Osteoblast (primary cell): Measurements from ENCODE around the gene MFN1. TPM values are rescaled to one million over a fixed set of nuclear protein-coding genes. Genes with fewer than 3 reads are reported as not detected.
A peak's percentile ranks its signal among the peaks of the same experiment; 100 is the strongest.

Experiments used
- DNase-seq: peaks from one replicate; pipeline ENCODE4 v3.0.0; 2011; ENCODE audit warnings: low spot score, mixed read lengths; ENCODE audit not compliant: insufficient read length; ENCODE audit errors: missing footprints
- H2AFZ ChIP-seq: 2 replicates; pipeline ENCODE4 v1.6.0; 2011; ENCODE audit warnings: mild to moderate bottlenecking, low read length
- H3K27ac ChIP-seq: 2 replicates; pipeline ENCODE4 v1.5.1; 2011; ENCODE audit warnings: mild to moderate bottlenecking, low read depth, low read length, moderate library complexity
- H3K27me3 ChIP-seq: 2 replicates; pipeline ENCODE4 v1.6.0; 2012; ENCODE audit warnings: mild to moderate bottlenecking, control low read depth, inconsistent platforms, low read length, moderate library complexity; ENCODE audit not compliant: insufficient read depth
- H3K36me3 ChIP-seq: 2 replicates; pipeline ENCODE4 v1.5.1; 2011; ENCODE audit warnings: mild to moderate bottlenecking, low read length, control low read depth, moderate library complexity; ENCODE audit not compliant: insufficient read depth
- H3K4me1 ChIP-seq: 2 replicates; pipeline ENCODE4 v1.5.1; 2011; ENCODE audit warnings: mild to moderate bottlenecking, low read length, control low read depth, moderate library complexity; ENCODE audit not compliant: insufficient read depth
- H3K4me2 ChIP-seq: 2 replicates; pipeline ENCODE4 v1.6.0; 2011; ENCODE audit warnings: mild to moderate bottlenecking, low read length; ENCODE audit not compliant: insufficient read depth
- H3K4me3 ChIP-seq: fragments of 200-600 bp; sonication (generic); 3 replicates; pipeline ENCODE4 v1.5.1; 2012; ENCODE audit warnings: mild to moderate bottlenecking, low read length, inconsistent platforms; ENCODE audit not compliant: insufficient read depth
- H3K79me2 ChIP-seq: 2 replicates; pipeline ENCODE4 v1.6.0; 2012; ENCODE audit warnings: mild to moderate bottlenecking, low read length, control low read depth, inconsistent platforms; ENCODE audit not compliant: insufficient read depth
- H3K9me3 ChIP-seq: 2 replicates; pipeline ENCODE4 v1.5.1; 2011; ENCODE audit warnings: low read depth, low read length, control low read depth
- H4K20me1 ChIP-seq: 2 replicates; pipeline ENCODE4 v1.6.0; 2012; ENCODE audit warnings: mild to moderate bottlenecking, low read length, control low read depth; ENCODE audit not compliant: insufficient read depth
- total RNA-seq: library from RNA; depleted of rRNA; stranded (reverse); fragments of >200 nt; gene quantifications from 2 replicates; pipeline ENCODE4 v1.2.3, GENCODE V29; 2012
- TF ChIP-seq, protein P1 (sequence below): IDR thresholded peaks from 2 replicates; pipeline ENCODE4 v1.5.1; 2011; ENCODE audit warnings: mild to moderate bottlenecking, low read depth, low read length, moderate library complexity; ENCODE audit errors: extremely low read depth

MFN1 gene
- total RNA-seq, 1 donor, result 56.8 TPM

DNA sequence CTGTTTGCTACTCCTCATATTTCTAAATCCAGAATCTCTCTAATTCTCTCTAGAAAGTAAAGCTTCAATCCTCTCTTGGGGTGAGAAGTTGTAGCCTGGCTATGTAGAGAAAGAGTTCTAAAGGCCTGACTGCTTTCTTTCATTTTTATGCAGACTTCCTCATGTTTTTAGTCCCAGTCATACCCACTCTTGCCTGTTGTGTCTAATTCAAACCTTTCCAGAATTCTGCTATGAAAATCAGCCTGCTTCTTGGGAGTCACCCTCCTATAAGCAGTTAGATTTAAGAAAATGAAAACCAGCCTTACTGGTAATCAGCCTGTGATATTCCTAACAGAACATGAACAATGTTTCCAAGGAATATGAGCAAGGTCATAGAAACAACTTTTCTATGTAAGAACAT, 39.5 kb upstream of the MFN1 start:
- Histone ChIP-seq H3K4me2 (no peak overlapping the region), H4K20me1 (no peaks in the 10 kb centered on the region), H3K27ac (no peak overlapping the region), H3K36me3 (no peaks in the 10 kb centered on the region), H3K79me2 (no peaks in the 10 kb centered on the region), H3K9me3 (no peaks in the 10 kb centered on the region), H3K27me3 (no peaks in the 10 kb centered on the region), H3K4me1 (no peaks in the 10 kb centered on the region), H3K4me3 (no peak overlapping the region), H2AFZ (no peak overlapping the region)
- TF ChIP-seq, protein P1, sequence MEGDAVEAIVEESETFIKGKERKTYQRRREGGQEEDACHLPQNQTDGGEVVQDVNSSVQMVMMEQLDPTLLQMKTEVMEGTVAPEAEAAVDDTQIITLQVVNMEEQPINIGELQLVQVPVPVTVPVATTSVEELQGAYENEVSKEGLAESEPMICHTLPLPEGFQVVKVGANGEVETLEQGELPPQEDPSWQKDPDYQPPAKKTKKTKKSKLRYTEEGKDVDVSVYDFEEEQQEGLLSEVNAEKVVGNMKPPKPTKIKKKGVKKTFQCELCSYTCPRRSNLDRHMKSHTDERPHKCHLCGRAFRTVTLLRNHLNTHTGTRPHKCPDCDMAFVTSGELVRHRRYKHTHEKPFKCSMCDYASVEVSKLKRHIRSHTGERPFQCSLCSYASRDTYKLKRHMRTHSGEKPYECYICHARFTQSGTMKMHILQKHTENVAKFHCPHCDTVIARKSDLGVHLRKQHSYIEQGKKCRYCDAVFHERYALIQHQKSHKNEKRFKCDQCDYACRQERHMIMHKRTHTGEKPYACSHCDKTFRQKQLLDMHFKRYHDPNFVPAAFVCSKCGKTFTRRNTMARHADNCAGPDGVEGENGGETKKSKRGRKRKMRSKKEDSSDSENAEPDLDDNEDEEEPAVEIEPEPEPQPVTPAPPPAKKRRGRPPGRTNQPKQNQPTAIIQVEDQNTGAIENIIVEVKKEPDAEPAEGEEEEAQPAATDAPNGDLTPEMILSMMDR, result no peak
- peak; percentile 66 for DNase-seq

DNA sequence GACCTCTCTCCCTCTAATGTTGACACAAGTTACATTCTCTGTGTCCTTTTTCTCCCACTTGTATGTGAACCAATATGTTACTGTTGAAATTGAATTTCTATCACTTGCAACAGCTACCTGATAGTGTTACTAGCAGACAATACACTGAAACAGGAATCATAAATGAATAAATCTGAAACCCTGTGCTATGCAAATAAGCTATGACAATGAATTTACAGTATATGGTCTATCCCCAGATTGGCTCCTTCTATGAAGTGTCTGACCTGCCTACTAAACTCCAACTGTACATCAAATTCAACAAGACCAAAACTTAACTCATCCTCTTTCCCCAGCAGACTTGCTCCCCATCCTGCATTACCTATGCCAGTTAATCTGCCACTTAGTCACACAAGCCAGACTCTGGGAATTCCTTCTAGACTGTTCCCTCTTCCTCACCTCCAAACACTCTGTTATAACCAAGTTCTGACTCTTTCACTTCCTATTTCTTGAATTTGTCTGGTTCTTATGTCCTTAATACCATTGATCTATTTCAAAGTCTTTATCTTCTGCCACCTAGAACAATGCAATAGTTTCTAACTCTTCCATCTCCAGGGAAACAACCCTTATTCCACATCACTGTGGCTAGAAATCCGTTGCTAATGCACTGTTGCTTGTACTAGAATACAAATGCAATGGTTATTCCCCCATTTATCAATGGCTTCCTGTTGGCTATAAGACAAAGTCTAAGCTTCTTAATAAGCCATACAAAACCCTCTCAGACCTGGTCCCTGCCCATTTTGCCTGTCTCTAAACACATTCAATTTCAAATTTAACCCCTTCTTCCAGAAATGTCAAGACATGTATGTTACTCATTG, 38.1 kb upstream of the MFN1 start:
- Histone ChIP-seq H3K4me2 (no peak overlapping the region), H2AFZ (no peak overlapping the region), H3K4me3 (no peak overlapping the region), H3K79me2 (no peaks in the 10 kb centered on the region), H3K9me3 (no peaks in the 10 kb centered on the region), H3K36me3 (no peaks in the 10 kb centered on the region), H3K27ac (no peak overlapping the region), H4K20me1 (no peaks in the 10 kb centered on the region), H3K27me3 (no peaks in the 10 kb centered on the region), H3K4me1 (no peaks in the 10 kb centered on the region)
- no peak for DNase-seq
- TF ChIP-seq, protein P1, result no peak

DNA sequence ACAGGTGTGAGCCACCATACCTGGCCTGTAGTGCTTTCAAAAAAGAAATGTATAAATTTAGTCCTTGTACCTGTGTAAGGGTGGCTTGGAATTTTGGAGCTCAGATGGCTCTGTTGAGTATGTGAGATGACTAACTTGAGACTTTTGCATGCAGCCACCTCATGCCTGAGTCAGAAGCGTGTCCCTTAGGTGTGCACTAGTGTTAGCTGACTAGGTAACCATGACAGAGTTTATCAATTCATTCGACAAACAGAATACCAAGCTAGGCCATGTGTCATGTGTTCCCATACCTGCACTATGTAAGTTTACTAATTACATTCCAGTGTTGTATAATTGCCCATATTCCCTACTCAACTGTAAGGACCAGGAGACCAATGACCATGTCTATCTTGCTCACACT, 28.6 kb upstream of the MFN1 start:
- H3K79me2 ChIP-seq, result peaks cover 5% of the 10 kb centered on the region
- no peaks in the 10 kb centered on the region for H3K36me3 ChIP-seq
- H3K4me1 ChIP-seq, result peaks cover 15% of the 10 kb centered on the region
- no peak overlapping the region for H3K4me2 ChIP-seq
- H3K27ac ChIP-seq, result no peak overlapping the region
- H3K4me3 ChIP-seq, result no peak overlapping the region
- TF ChIP-seq, protein P1, result no peak
- no peaks in the 10 kb centered on the region for H4K20me1 ChIP-seq
- H3K27me3 ChIP-seq, result no peaks in the 10 kb centered on the region
- H3K9me3 ChIP-seq, result no peaks in the 10 kb centered on the region
- no peak overlapping the region for H2AFZ ChIP-seq
- no peak for DNase-seq

DNA sequence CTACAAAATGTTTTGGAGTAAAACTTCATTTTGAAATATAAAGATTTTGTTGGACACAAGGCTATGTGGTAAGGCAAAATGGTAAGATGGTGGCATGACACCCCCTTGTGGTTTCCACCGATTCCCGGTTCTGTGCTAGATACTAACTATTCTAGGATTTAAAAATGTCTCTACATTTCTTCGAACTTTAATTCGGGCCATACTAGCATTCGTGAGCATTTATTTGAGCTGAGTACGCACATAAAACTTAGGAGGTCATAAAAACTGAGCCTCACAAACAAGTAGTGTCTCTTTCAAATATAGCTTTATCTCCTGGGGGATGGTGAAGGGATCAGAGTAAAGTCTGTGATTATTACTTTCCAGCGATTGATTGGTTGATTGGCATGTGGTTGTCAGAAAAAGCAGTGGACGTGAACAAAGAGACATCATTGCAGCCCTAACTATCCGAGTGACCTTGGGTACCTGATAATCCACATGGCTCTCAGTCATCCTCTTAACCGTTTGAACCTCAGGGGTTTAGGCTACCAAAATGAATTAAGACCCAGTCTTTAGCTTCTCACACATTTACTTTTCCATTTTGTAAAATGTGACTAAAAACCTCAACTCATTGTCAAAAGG, 25.7 kb upstream of the MFN1 start:
- H3K4me2 ChIP-seq, result peak overlapping the region; percentile 88
- peaks cover 34% of the 10 kb centered on the region for H3K79me2 ChIP-seq
- H4K20me1 ChIP-seq, result no peaks in the 10 kb centered on the region
- no peaks in the 10 kb centered on the region for H3K27me3 ChIP-seq
- DNase-seq, result peak; percentile 79
- peak overlapping the region; percentile 93 for H3K27ac ChIP-seq
- no peaks in the 10 kb centered on the region for H3K36me3 ChIP-seq
- H3K9me3 ChIP-seq, result no peaks in the 10 kb centered on the region
- H3K4me3 ChIP-seq, result peak overlapping the region; percentile 95
- peaks cover 15% of the 10 kb centered on the region for H3K4me1 ChIP-seq
- peak overlapping the region; percentile 99 for H2AFZ ChIP-seq
- TF ChIP-seq, protein P1, result peak; percentile 70
